Endothelial cell of umbilical vein (primary cell): ENCODE results near the gene QRFP. TPM values are rescaled to one million over a fixed set of nuclear protein-coding genes. Genes with fewer than 3 reads are reported as not detected.

Experiments used
- BruUV-seq: library from RNA; stranded (reverse); fragments of 400-500 nt; replicated peaks from 2 replicates; lab custom pipeline; 2021; lab: Mats Ljungman, UMichigan
- CTCF ChIA-PET: fragments of 300-600, 350-600 bp; sonication (Branson Sonifier 250); formaldehyde crosslinking; loops from one replicate; lab custom pipeline; 2021; ENCODE audit warnings: antibody characterized with exemption, inconsistent platforms; lab: Charles Lee
- POLR2A ChIA-PET: fragments of 300-600, 350-600 bp; sonication (Branson Sonifier 250); formaldehyde crosslinking; loops from one replicate; lab custom pipeline; 2021; ENCODE audit warnings: antibody characterized with exemption, inconsistent platforms; lab: Charles Lee
- DNase-seq: peaks from one replicate; pipeline ENCODE4 v3.0.0-alpha.2; 2011; ENCODE audit warnings: low read depth, low spot score
- FAIRE-seq: peaks from 2 replicates; lab custom pipeline; 2011; peaks lifted over from hg19 to GRCh38; lab: Jason Lieb, UNC
- H2AFZ ChIP-seq: 2 replicates; pipeline ENCODE4 v1.6.0; 2012; ENCODE audit warnings: low read depth, low read length, control low read depth, inconsistent platforms
- H3K27ac ChIP-seq: 2 replicates; pipeline ENCODE4 v1.5.1; 2011; ENCODE audit warnings: low read depth, mild to moderate bottlenecking, control low read depth, low read length, moderate library complexity; ENCODE audit not compliant: insufficient read depth
- H3K27me3 ChIP-seq, 2 experiments: 2 replicates each; pipeline versions ENCODE4 v1.6.0 to v1.6.1; 2011; ENCODE audit warnings: low read length in 2 of 2, mixed read lengths in 1 of 2; ENCODE audit not compliant: control insufficient read depth in 2 of 2, insufficient read depth in 2 of 2
- H3K36me3 ChIP-seq, 2 experiments: 2 replicates in 1 of 2; 3 replicates in 1 of 2; pipeline ENCODE4 v1.5.1; 2011; ENCODE audit warnings: low read length in 2 of 2, mild to moderate bottlenecking in 1 of 2, moderate library complexity in 1 of 2; ENCODE audit not compliant: control insufficient read depth in 2 of 2, insufficient read depth in 2 of 2; ENCODE audit errors: extremely low read depth in 1 of 2
- H3K4me1 ChIP-seq: 3 replicates; pipeline ENCODE4 v1.5.1; 2011; ENCODE audit warnings: mild to moderate bottlenecking, low read length; ENCODE audit not compliant: control insufficient read depth, insufficient read depth; ENCODE audit errors: extremely low read depth
- H3K4me2 ChIP-seq: 2 replicates; pipeline ENCODE4 v1.6.1; 2011; ENCODE audit warnings: low read length, control low read depth, mixed read lengths; ENCODE audit not compliant: insufficient read depth
- H3K4me3 ChIP-seq, 3 experiments: fragments of 200-600 bp in 1 of 3; sonication (generic), shearing (Covaris generic) in 1 of 3; replicated peaks in 1 of 3; 2 replicates each; pipeline ENCODE4 v1.5.1; 2011 to 2016; ENCODE audit warnings: control low read depth in 3 of 3, low read length in 3 of 3, mild to moderate bottlenecking in 2 of 3, inconsistent platforms in 1 of 3, low read depth in 1 of 3, moderate library complexity in 1 of 3; ENCODE audit not compliant: insufficient read depth in 1 of 3
- H3K79me2 ChIP-seq: 2 replicates; pipeline ENCODE4 v1.6.0; 2012; ENCODE audit warnings: low read length, inconsistent platforms; ENCODE audit not compliant: control insufficient read depth, insufficient read depth
- H3K9ac ChIP-seq: replicated peaks from 2 replicates; pipeline ENCODE3; 2011; ENCODE audit warnings: low read length, control low read depth; ENCODE audit not compliant: insufficient read depth; ENCODE audit errors: extremely low read depth
- H3K9me1 ChIP-seq: replicated peaks from 3 replicates; pipeline ENCODE4 v1.6.0; 2011; ENCODE audit warnings: mild to moderate bottlenecking, low read length; ENCODE audit not compliant: control insufficient read depth, insufficient read depth; ENCODE audit errors: extremely low read depth
- H3K9me3 ChIP-seq: replicated peaks from 2 replicates; pipeline ENCODE4 v1.5.1; 2012; ENCODE audit warnings: low read length, inconsistent platforms; ENCODE audit not compliant: control insufficient read depth, insufficient read depth
- H4K20me1 ChIP-seq: replicated peaks from 2 replicates; pipeline ENCODE3; 2011; ENCODE audit warnings: mild to moderate bottlenecking, low read length; ENCODE audit not compliant: control insufficient read depth, insufficient read depth; ENCODE audit errors: extremely low read depth
- EZH2 ChIP-seq: IDR thresholded peaks from 2 replicates; pipeline ENCODE4 v1.6.1; 2012; ENCODE audit warnings: borderline replicate concordance, low read depth, mild to moderate bottlenecking, moderate library complexity, low read length, inconsistent platforms; ENCODE audit not compliant: severe bottlenecking
- FOS ChIP-seq: IDR thresholded peaks from 2 replicates; pipeline ENCODE4 v1.6.1; 2011; ENCODE audit warnings: mild to moderate bottlenecking, low read length, moderate library complexity, borderline replicate concordance; ENCODE audit not compliant: insufficient read depth
- GATA2 ChIP-seq: IDR thresholded peaks from 2 replicates; pipeline ENCODE4 v1.7.0; 2011; ENCODE audit warnings: low read depth, mild to moderate bottlenecking, moderate library complexity, mixed read lengths, low read length; ENCODE audit not compliant: insufficient read length, insufficient read depth
- JUN ChIP-seq: IDR thresholded peaks from 2 replicates; pipeline ENCODE4 v1.6.1; 2011; ENCODE audit warnings: borderline replicate concordance, low read depth; ENCODE audit not compliant: insufficient read length, insufficient read depth
- MYC ChIP-seq: IDR thresholded peaks from one replicate; pipeline ENCODE4 v1.6.1; 2011; ENCODE audit warnings: mild to moderate bottlenecking, low read depth, low read length
- POLR2A ChIP-seq: IDR thresholded peaks from 2 replicates; pipeline ENCODE4 v1.6.1; 2012; ENCODE audit warnings: low read depth, mild to moderate bottlenecking, control low read depth, low read length
- POLR2AphosphoS5 ChIP-seq: IDR thresholded peaks from 2 replicates; pipeline ENCODE4 v1.6.1; 2012; ENCODE audit warnings: low read depth, mild to moderate bottlenecking, control low read depth, low read length, moderate library complexity; ENCODE audit not compliant: insufficient read depth
- dilution Hi-C: fragments of 300-500 bp; cut with MboI; formaldehyde crosslinking; loops from one replicate; pipeline ENCODE4 v1.15.0; 2019; ENCODE audit warnings: low sequenced_read_pairs; ENCODE audit not compliant: extremely low pct_ligation_motif_present
- intact Hi-C: fragments of 100-400 bp; cut with micrococcal nuclease; formaldehyde crosslinking; loops from one replicate; pipeline ENCODE4 v1.10.0; 2022
- polyA plus RNA-seq, 4 experiments: library from polyadenylated mRNA; depleted of rRNA in 3 of 4; stranded (reverse) in 3 of 4; unstranded in 1 of 4; fragments of >200 nt; gene quantifications; 2 replicates each; pipeline versions ENCODE4 v1.2.1 to v1.2.3, GENCODE V29; 2011 to 2012; ENCODE audit warnings: missing spikeins in 1 of 4
- total RNA-seq: library from RNA; stranded (reverse); gene quantifications from 2 replicates; pipeline ENCODE4 v1.2.3, GENCODE V29; 2021
- TF ChIP-seq, protein P1 (sequence below): IDR thresholded peaks from 2 replicates; pipeline ENCODE4 v1.6.1; 2011; ENCODE audit not compliant: insufficient read depth, insufficient read length
- TF ChIP-seq, protein P2 (sequence below), 2 donors: IDR thresholded peaks; 1 replicate in 1 of 2; 2 replicates in 1 of 2; pipeline ENCODE4 v1.5.1; 2011; ENCODE audit warnings: low read length in 2 of 2, mild to moderate bottlenecking in 2 of 2, moderate library complexity in 2 of 2, control low read depth in 1 of 2, inconsistent platforms in 1 of 2, low read depth in 1 of 2; ENCODE audit not compliant: insufficient read depth in 1 of 2; ENCODE audit errors: extremely low read depth in 1 of 2

Gene QRFP
- total and polyA plus RNA-seq, 2 donors (not counting 3 experiments of a cell fraction or from before 2014, with no cell fraction given): not detected

DNA sequence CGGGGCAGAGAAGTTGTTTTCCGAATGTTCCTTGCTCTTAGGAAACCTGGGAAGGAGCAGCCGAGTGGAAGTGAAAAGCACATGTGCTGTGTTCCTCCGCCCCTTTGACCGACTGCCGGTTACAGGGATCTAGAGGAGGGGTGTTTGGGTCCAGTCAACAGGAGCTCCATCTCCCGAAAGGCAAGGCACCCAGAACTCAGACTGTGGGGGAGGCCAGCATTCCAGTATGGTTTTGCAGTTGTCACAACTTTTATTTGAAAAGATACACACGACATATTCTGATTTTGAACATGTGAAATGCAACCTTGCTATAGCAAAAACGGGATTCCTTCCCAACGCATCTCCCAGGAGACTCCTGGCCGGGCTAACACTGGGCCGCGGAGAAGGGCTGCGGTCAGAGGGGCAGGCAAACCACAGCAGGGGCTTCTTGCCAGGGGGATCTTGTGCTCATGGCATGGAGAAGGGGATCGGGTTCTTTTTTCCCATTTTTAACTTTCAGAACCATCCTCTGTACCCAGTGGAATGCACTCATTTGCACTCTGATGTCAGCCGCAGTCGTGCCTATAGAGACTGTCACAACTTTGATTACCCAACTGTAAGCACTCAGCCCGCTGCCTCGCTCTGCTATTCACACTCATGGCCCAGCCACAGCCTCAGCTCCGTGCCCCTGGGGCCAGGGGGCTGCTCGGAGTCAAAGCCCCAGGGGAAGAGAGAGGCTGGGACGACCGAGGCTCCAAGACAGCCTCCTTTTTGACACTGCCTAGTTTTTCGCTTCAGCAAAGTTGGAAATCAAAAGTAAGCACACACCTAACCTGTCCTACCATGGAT is 3.9 kb downstream of the QRFP start:
- Histone ChIP-seq H3K27ac (no peak overlapping the region), H3K9ac (no peak overlapping the region), H3K4me3 (no peak overlapping the region), H3K27me3 (no peaks in the 10 kb centered on the region), H3K9me1 (no peaks in the 10 kb centered on the region), H3K4me2 (no peak overlapping the region), H3K36me3 (peaks cover 15 to 29% of the 10 kb centered on the region in 2 experiments), H3K9me3 (no peaks in the 10 kb centered on the region), H3K4me1 (no peaks in the 10 kb centered on the region), H4K20me1 (no peaks in the 10 kb centered on the region), H2AFZ (no peak overlapping the region), H3K79me2 (no peaks in the 10 kb centered on the region)
- BruUV-seq: no TSS peak
- dilution Hi-C loops: no loop called here
- TF ChIP-seq GATA2 (no peak), POLR2A (no peak), EZH2 (no peak), POLR2AphosphoS5 (no peak), JUN (no peak), FOS (no peak), MYC (no peak)
- TF ChIP-seq, protein P1, sequence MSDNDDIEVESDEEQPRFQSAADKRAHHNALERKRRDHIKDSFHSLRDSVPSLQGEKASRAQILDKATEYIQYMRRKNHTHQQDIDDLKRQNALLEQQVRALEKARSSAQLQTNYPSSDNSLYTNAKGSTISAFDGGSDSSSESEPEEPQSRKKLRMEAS: no peak
- TF ChIP-seq, protein P2, sequence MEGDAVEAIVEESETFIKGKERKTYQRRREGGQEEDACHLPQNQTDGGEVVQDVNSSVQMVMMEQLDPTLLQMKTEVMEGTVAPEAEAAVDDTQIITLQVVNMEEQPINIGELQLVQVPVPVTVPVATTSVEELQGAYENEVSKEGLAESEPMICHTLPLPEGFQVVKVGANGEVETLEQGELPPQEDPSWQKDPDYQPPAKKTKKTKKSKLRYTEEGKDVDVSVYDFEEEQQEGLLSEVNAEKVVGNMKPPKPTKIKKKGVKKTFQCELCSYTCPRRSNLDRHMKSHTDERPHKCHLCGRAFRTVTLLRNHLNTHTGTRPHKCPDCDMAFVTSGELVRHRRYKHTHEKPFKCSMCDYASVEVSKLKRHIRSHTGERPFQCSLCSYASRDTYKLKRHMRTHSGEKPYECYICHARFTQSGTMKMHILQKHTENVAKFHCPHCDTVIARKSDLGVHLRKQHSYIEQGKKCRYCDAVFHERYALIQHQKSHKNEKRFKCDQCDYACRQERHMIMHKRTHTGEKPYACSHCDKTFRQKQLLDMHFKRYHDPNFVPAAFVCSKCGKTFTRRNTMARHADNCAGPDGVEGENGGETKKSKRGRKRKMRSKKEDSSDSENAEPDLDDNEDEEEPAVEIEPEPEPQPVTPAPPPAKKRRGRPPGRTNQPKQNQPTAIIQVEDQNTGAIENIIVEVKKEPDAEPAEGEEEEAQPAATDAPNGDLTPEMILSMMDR (IDR thresholded peaks at IDR 0.05; ENCODE audit: extremely low read depth in 1 of 2, insufficient read depth in 1 of 2, low read depth in 1 of 2, low read length in 2 of 2): no peak
- ChIA-PET POLR2A (no interaction called here), CTCF (interaction anchor here (1.0 to 4.4 kb wide), 9 partner anchors 9 to 192 kb away, joined by 3 to 46 read pairs (median 5); no protein-coding TSS in a partner anchor)
- FAIRE-seq (no peak), DNase-seq (no peak)
- intact Hi-C loops: loop anchor here (1.0 to 5.0 kb wide), 2 partner anchors 106 to 155 kb away; no protein-coding TSS in a partner anchor
